ENCODE data around the gene PYY.
"Not testable (repeated sequence)": the region's sequence is repeated elsewhere in the genome, so short reads cannot be mapped to it uniquely, and the experiment has no call there.

Gene PYY

GRCh38 chr17:43978078-43978477 is 24.3 kb upstream of the PYY start:
- no peak for DNase-seq

DNA sequence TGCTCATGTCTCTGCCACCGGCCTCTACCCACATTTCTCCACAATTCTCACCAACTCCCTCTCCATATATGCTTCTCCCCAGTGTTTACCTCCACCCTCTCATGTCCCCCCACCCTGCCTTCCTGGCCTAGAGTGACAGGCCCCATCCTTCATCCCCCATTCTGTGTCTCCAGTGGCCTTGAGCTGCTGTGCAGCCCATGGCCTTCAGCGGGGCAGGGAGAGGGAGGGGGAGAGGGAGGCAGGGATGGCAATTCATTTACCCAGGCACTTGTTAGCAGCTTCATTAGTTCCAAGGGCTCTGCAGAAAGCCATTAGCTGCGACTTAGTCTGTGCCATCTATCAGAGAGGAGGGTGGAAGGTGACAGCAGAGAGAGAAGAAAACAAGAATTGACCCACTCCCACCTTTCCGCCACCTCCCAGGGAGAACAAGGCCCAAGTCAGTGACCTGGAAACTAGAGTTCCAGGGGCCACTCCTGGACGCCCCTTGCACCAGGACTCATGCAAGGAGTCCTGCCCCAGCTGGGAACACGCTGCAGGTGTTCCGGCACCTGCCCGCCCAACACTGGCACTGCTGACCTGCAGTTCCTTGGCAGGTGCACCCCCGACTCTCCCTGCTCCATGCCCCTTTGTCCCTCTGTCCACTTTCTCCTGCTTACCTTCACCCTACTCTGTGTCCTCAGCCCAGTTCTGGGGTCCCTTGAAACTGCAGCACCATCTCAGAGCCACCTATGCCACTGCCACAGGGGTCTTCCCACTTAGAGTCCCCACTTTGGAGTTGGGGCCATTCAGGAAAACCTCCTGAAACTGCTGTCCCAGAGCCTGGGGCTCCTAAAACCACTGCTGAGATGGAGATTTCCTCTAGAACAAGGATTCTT is 23.5 kb upstream of the PYY start:
- no peak for DNase-seq

- no peak for DNase-seq
Measured at GRCh38 chr17:43975898-43976297, 22.2 kb upstream of the PYY start.

GRCh38 chr17:43974382-43975266 is 20.9 kb upstream of the PYY start:
- no peak for DNase-seq

GRCh38 chr17:43972444-43973212 is 18.9 kb upstream of the PYY start:
- DNase-seq, result not testable (repeated sequence)

- not testable (repeated sequence) for DNase-seq
Measured at GRCh38 chr17:43971436-43971835, 17.7 kb upstream of the PYY start.

- no peak for DNase-seq
Measured at GRCh38 chr17:43970366-43970765, 16.6 kb upstream of the PYY start.

DNA sequence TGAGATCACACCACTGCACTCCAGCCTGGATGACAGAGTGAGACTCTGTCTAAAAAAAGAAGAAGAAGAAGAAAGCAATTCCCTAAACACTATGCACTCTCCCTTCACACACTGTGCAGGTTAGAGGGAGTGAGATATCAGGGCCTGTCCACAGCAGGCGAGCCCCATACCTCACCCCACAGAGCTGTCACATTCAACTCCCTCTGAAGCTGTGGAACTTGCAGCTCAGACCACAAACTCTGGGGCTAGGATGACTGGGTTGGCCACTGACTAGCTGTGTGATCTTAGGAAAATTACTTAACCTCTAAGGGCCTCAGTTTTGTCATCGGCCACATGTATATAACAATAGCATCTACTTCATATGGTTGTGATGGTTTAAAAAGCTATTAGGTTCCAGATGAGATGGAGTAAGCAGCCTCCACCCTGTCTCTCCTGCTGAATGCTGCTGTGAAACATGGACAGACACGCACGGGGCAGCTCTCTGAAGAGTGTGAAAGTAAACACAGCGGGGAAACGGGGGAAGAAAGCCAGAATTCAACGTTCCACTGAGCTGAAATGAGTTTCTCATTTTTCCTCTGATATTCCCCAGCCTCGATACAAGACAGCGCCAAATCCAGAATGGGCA is 13.6 kb upstream of the PYY start:
- DNase-seq, result no peak

- no peak for DNase-seq
Measured at GRCh38 chr17:43966276-43966675, 12.5 kb upstream of the PYY start.

DNA sequence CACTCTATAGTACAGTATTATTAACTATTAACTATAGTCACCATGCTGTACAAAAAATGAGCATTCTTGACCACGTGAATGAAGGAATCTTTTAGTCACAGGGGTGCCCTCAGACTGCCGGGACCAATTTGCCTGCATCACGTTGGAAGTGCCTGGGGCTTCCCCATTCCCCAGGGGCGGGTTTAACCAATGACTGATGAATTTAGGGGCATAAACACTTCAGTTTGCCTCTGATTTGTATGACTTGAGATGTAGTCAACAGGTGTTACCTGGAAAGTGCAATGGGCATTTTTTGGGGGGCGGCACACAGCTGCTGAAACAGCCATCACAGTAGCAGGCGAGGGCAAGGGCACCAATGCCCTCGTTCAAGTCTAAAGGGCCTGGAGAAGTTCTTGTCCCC is 8.7 kb upstream of the PYY start:
- DNase-seq, result no peak

GRCh38 chr17:43961954-43962353 is 8.2 kb upstream of the PYY start:
- DNase-seq, result no peak

DNA sequence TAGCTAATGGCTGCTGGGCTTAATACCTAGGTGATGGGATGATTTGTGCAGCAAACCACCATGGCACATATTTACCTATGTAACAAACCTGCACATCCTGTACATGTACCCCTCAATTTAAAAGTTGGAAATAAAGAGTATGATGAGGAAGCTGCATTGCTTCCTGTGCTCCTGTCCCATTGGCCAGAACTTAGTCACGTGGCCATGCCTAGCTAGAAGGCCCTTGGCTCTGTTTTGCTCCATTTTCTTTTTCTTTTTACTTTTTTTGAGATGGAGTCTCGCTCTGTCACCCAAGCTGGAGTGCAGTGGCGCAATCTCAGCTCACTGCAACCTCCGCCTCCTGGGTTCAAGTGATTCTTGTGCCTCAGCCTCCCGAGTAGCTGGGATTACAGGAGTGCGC is 7.6 kb upstream of the PYY start:
- DNase-seq, result not testable (repeated sequence)

DNA sequence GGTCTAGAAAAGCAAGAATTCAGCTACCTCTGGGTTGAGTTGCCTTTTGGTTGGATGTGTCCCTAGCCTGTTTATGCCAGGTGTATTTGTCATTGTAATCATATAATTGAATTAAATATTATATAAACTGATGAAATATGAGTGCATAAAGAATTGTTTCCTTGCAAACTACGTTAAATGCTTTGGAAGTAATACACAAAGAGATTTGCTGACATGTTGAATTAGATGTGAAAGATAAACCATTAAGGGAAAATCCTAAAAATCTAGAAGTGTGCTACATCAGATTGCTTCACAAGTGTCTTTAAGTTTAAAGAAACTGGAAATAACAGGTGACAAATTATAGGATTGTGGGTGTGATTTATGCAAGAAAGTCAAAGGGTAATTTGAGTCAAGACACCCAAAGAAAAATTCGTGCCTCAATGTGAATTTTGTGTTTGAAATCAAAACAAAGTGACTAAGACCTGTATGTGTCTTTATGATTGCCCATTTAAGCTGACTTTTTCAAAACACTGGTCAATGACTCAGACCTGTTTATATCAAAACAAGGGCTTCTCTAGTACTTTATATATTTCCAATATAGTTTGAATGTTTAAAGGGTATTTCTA is 5.1 kb upstream of the PYY start:
- no peak for DNase-seq

DNA sequence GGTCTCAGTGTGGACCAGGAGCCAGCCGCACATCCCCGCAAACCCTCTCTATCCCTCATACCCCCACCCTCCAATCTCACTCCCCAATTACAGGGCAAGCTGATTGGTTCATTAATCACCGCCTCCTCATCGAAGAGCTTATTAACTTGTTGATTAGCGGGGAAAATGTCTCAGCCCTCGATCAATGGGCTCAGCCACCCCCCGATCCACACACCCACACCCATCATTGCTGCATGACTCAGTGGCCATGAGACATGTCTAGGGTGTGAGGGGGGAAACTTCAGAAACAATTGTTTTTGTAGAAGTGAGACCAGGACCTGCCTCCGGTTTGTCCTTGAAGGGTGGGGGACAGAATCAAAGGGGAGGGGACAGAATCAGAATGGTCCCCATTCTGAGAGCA is 2.5 kb upstream of the PYY start:
- DNase-seq, result no peak

DNA sequence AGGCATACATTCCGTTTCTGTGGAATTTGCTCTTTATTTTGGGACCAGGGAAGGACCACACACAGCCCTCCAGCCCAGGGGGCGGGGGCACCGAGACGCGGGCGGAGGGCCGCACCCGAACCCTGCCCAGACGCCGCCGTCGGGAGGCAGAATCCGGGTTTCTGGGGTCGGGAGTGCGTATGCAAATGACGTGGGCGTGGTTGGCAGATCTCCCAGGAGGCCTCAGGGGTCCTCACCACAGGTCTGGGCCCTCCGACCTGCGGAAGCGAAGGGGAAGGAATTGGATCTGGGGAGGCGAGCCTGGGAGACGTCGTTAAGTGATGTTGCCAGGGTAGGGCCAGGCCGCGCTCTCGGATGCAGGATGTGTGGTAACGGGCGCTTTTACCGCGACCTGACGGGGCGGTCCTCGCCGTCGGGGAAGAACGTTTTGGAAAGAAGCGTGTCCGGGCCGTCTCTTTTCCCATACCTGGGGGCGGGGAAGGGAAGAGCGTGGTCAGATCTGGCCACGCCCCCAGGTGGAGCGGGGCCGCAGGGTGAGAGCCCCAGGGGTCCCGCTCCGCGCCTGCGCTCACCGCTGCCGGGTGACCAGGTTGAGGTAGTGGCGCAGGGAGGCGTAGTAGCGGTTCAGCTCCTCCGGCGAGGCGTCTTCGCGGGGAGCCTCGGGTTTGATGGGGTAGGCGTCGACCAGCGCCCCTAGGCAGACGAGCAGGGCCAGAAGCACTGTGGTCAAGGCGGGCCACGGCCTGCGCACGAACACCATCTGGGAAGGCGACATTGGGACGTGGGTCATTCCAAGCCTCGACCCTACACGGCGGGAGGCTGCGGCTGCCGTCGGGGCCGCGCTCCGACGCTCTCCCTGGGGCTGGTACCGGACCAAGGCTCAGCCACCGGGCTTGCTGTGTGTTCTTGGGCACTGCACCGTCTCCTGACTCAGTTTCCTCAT is 745 bp downstream of the PYY start:
- no peak for DNase-seq

DNA sequence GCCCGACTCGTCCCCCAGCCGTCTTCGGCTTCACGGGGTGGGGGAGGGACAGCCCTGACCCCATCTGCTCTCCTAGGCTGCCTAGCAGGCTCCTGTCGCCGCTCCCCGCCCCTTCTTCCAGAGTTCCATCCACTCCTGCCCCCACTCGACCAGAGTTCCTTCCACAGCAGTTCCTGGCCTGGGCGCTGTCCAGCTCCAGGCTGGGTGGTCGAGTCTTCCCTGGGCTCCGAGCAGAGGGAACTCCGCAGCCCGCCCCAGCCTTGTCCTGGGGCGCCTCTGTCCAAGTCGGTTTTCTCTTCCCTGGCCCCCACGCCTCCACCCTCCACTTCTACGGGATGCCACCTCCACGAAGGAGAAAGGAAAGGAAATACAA is 1.4 kb downstream of the PYY start:
- DNase-seq, result no peak

DNA sequence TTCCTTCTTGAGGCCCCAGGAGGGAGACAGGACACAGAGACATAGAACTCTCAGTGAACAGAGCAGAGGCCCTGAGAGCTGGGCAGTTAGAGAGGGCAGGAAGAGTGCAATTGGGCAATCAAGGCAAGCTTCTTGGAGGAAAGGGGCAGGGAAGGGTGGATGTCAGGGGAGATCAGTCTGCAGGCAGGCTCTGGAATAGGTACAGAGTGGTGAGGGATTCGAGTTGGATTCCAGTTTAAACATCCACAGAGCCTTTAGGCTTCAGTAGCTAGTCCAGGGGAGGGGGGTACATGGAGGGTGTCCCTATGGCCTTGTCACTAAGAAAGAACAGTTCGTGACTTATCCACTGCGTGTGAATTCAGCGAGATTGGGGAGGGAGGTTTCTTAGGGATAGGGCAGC is 2.0 kb downstream of the PYY start:
- DNase-seq, result no peak

DNA sequence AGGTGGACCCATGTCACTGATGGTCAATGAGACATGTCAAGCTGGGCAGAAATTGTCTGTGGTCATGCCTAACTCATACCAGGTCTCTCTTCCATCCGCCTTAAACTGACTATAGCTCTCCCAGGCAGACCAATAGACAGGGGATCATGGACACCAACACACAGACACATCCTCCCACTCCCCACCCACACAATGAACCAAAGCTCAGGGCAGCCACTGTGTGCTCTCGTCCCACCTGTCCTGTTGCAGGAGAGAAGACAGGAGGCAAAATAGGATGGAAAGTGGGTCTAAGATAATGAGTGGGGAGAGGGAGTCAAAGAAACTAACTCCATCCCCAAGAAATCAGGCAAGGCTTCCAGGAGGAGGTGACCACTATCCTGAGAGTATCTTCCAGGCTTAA is 3.2 kb downstream of the PYY start:
- DNase-seq, result no peak

DNA sequence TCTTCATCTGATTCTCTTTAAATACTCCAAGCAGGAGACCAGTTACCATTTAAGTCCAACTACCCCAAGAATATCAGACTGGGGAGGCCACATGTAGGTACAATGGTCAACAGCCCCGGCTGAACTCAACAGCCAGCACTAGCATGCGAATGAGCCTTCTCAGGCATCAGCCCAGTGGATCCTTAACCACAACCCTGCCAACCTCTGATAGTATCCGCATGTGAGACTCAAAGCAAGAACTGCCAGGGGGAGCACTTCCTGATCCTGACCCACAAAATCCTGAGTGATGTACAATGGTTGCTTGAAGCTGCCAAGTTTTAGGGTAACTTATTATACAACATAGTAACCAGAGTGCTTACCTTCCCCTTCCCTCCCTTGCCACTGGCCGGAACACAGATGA is 4.0 kb downstream of the PYY start:
- DNase-seq, result no peak

- no peak for DNase-seq
Measured at GRCh38 chr17:43946781-43947180, 7.0 kb downstream of the PYY start.
